K562 (cell line): ENCODE results near the gene TTC24. TPM values are rescaled to one million over a fixed set of nuclear protein-coding genes. Genes with fewer than 3 reads are reported as not detected.

Source experiments
- CBX8 ChIP-seq: fragments of 200-600 bp; sonication (generic); IDR thresholded peaks from 2 replicates; pipeline ENCODE4 v1.6.1; 2012; ENCODE audit warnings: borderline replicate concordance, mixed run types, low read depth, mild to moderate bottlenecking, moderate library complexity, mixed read lengths, low read length, control low read depth, inconsistent platforms; ENCODE audit not compliant: poor library complexity, severe bottlenecking; ENCODE audit errors: extremely low read depth
- GTF2E2 ChIP-seq: fragments of 200-800 bp; sonication (Bioruptor generic); IDR thresholded peaks from 2 replicates; pipeline ENCODE4 v1.6.1; 2016; ENCODE audit warnings: missing genetic modification characterization, missing compliant biosample characterization
- KDM5B ChIP-seq: fragments of 200-600 bp; sonication (generic); IDR thresholded peaks from 2 replicates; pipeline ENCODE4 v1.6.1; 2012; ENCODE audit warnings: low read depth, mild to moderate bottlenecking, moderate library complexity, low read length, control low read depth, inconsistent platforms; ENCODE audit not compliant: insufficient replicate concordance
- MEIS2 ChIP-seq: fragments of 450-650 bp; IDR thresholded peaks from 2 replicates; pipeline ENCODE4 v1.6.1; 2014; ENCODE audit warnings: mild to moderate bottlenecking; ENCODE audit not compliant: partially characterized antibody
- SMC3 ChIP-seq: conservative IDR thresholded peaks from 2 replicates; pipeline ENCODE4 v1.6.1; 2011; ENCODE audit warnings: low read depth, low read length, improper control_type of control experiment; ENCODE audit not compliant: insufficient read depth
- STAT5B ChIP-seq: fragments of 250-450 bp; sonication (Bioruptor Pico); IDR thresholded peaks from 2 replicates; pipeline ENCODE4 v1.8.0; 2021; ENCODE audit warnings: mild to moderate bottlenecking, inconsistent platforms
- TEAD2 ChIP-seq: fragments of 450-650 bp; IDR thresholded peaks from 2 replicates; pipeline ENCODE4 v1.6.1; 2016; ENCODE audit warnings: missing genetic modification characterization, control low read depth, missing compliant biosample characterization
- YY1 ChIP-seq, 3 experiments: IDR thresholded peaks; 2 replicates each; pipeline ENCODE4 v1.6.1; 2011; ENCODE audit warnings: low read length in 2 of 3, mild to moderate bottlenecking in 2 of 3, moderate library complexity in 2 of 3, borderline replicate concordance in 1 of 3, control low read depth in 1 of 3, low read depth in 1 of 3; ENCODE audit not compliant: insufficient read depth in 3 of 3, insufficient replicate concordance in 2 of 3, control insufficient read depth in 1 of 3, insufficient read length in 1 of 3; ENCODE audit errors: extremely low read depth in 1 of 3
- ZKSCAN1 ChIP-seq: fragments of 150-350 bp; IDR thresholded peaks from 2 replicates; pipeline ENCODE4 v1.6.1; 2016; ENCODE audit warnings: low read depth, low read length
- polyA plus RNA-seq, 8 experiments: library from polyadenylated mRNA; depleted of rRNA in 4 of 8; stranded (reverse) in 5 of 8; unstranded in 3 of 8; fragments of >200 nt; fragmentation: Nextera tagmentation in 2 of 8; fragmentation: Illumina TruSeq in 1 of 8; extraction: Ambion mirVana in 2 of 8; extraction: Trizol in 1 of 8; gene quantifications; 2 replicates each; pipeline versions ENCODE4 v1.2.1 to v1.2.3, GENCODE V29; 2011 to 2014; ENCODE audit warnings: inconsistent platforms in 1 of 8, missing spikeins in 1 of 8
- total RNA-seq, 7 experiments: library from RNA; depleted of rRNA in 6 of 7; stranded (reverse); fragments of >200 nt in 6 of 7; fragmentation: Illumina TruSeq in 2 of 7; extraction: Trizol in 2 of 7; gene quantifications; 2 replicates each; pipeline versions ENCODE4 v1.2.1 to v1.2.3, GENCODE V29; 2011 to 2021; ENCODE audit warnings: low replicate concordance in 1 of 7
- TF ChIP-seq, protein P1 (sequence below): fragments of 450-650 bp; formaldehyde crosslinking; IDR thresholded peaks from 2 replicates; pipeline ENCODE4 v1.4.0; 2020; ENCODE audit warnings: mild to moderate bottlenecking, moderate library complexity
- TF ChIP-seq, protein P2 (sequence below): IDR thresholded peaks from 2 replicates; pipeline ENCODE4 v1.6.1; 2011; ENCODE audit warnings: borderline replicate concordance, low read depth, mild to moderate bottlenecking, moderate library complexity, low read length; ENCODE audit not compliant: insufficient read depth, poor library complexity, severe bottlenecking
- TF ChIP-seq, protein P3 (sequence below), 2 experiments: fragments of 450-650 bp; formaldehyde crosslinking in 1 of 2; IDR thresholded peaks; 2 replicates each; pipeline versions ENCODE4 v1.4.0 to v1.6.1; 2014 to 2020; ENCODE audit warnings: mild to moderate bottlenecking in 2 of 2, borderline replicate concordance in 1 of 2, low read depth in 1 of 2

The TTC24 gene
- total and polyA plus RNA-seq, 9 of the 15 experiments (the other 6 are each of a cell fraction or from before 2014, with no cell fraction given): not detected

DNA sequence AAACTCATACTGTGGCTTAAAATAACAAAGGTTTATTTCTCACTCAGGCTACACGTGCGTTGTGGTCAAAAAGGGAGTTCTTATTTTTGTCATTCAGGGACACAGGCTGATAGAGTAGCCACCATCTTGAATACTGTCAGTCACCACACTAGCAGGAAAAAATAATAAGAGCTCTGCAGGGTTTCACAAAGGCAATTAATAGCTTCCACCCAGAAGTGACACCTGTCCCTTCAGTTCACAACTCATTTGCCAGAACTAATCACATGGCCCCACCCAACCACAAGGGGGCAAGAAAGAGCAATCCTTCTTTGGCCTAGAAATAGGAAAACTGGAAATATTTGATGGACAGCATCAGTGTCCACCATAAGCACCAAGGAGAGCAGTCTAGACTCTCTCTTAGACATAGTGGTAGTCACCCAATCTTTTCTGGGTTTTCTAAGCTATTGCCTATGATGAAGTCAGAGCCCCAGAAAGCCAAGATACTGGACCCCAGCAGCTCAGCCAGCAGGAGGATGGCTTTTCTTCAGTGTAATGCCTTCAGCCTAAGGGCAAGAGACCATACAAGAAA, 47.9 kb downstream of the TTC24 start (continued):
- TF ChIP-seq KDM5B: peak; percentile 3
- no peak for TF ChIP-seq GTF2E2 (tag)
- TF ChIP-seq, protein P1, sequence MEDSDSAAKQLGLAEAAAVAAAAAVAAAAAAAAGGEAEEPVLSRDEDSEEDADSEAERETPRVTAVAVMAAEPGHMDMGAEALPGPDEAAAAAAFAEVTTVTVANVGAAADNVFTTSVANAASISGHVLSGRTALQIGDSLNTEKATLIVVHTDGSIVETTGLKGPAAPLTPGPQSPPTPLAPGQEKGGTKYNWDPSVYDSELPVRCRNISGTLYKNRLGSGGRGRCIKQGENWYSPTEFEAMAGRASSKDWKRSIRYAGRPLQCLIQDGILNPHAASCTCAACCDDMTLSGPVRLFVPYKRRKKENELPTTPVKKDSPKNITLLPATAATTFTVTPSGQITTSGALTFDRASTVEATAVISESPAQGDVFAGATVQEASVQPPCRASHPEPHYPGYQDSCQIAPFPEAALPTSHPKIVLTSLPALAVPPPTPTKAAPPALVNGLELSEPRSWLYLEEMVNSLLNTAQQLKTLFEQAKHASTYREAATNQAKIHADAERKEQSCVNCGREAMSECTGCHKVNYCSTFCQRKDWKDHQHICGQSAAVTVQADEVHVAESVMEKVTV (CRISPR knock-in tag): peak; percentile 17; the same call in 1 of the 2 replicates
- no peak for TF ChIP-seq ZKSCAN1
- TF ChIP-seq, protein P2, sequence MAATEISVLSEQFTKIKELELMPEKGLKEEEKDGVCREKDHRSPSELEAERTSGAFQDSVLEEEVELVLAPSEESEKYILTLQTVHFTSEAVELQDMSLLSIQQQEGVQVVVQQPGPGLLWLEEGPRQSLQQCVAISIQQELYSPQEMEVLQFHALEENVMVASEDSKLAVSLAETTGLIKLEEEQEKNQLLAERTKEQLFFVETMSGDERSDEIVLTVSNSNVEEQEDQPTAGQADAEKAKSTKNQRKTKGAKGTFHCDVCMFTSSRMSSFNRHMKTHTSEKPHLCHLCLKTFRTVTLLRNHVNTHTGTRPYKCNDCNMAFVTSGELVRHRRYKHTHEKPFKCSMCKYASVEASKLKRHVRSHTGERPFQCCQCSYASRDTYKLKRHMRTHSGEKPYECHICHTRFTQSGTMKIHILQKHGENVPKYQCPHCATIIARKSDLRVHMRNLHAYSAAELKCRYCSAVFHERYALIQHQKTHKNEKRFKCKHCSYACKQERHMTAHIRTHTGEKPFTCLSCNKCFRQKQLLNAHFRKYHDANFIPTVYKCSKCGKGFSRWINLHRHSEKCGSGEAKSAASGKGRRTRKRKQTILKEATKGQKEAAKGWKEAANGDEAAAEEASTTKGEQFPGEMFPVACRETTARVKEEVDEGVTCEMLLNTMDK: peak; percentile 26
- peak in 1 of 3 experiments; percentile 9 for TF ChIP-seq YY1 (IDR thresholded peaks at IDR 0.05; ENCODE audit: borderline replicate concordance in 1 of 3, control insufficient read depth in 1 of 3, extremely low read depth in 1 of 3, insufficient read depth in 3 of 3, insufficient read length in 1 of 3, insufficient replicate concordance in 2 of 3, low read depth in 1 of 3, low read length in 2 of 3)
- TF ChIP-seq STAT5B (CRISPR knock-in tag): no peak
- no peak for TF ChIP-seq CBX8
- TF ChIP-seq SMC3: peak; percentile 77
- peak; percentile 48 for TF ChIP-seq MEIS2
- TF ChIP-seq, protein P3, sequence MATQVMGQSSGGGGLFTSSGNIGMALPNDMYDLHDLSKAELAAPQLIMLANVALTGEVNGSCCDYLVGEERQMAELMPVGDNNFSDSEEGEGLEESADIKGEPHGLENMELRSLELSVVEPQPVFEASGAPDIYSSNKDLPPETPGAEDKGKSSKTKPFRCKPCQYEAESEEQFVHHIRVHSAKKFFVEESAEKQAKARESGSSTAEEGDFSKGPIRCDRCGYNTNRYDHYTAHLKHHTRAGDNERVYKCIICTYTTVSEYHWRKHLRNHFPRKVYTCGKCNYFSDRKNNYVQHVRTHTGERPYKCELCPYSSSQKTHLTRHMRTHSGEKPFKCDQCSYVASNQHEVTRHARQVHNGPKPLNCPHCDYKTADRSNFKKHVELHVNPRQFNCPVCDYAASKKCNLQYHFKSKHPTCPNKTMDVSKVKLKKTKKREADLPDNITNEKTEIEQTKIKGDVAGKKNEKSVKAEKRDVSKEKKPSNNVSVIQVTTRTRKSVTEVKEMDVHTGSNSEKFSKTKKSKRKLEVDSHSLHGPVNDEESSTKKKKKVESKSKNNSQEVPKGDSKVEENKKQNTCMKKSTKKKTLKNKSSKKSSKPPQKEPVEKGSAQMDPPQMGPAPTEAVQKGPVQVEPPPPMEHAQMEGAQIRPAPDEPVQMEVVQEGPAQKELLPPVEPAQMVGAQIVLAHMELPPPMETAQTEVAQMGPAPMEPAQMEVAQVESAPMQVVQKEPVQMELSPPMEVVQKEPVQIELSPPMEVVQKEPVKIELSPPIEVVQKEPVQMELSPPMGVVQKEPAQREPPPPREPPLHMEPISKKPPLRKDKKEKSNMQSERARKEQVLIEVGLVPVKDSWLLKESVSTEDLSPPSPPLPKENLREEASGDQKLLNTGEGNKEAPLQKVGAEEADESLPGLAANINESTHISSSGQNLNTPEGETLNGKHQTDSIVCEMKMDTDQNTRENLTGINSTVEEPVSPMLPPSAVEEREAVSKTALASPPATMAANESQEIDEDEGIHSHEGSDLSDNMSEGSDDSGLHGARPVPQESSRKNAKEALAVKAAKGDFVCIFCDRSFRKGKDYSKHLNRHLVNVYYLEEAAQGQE (IDR thresholded peaks at IDR 0.05; ENCODE audit: borderline replicate concordance): peak; percentile 93
- TF ChIP-seq, protein P3 (CRISPR knock-in tag; IDR thresholded peaks at IDR 0.05; ENCODE audit: low read depth): no peak
- TF ChIP-seq TEAD2 (tag): no peak
